ENCODE data around the gene TBCD.

Gene TBCD

DNA sequence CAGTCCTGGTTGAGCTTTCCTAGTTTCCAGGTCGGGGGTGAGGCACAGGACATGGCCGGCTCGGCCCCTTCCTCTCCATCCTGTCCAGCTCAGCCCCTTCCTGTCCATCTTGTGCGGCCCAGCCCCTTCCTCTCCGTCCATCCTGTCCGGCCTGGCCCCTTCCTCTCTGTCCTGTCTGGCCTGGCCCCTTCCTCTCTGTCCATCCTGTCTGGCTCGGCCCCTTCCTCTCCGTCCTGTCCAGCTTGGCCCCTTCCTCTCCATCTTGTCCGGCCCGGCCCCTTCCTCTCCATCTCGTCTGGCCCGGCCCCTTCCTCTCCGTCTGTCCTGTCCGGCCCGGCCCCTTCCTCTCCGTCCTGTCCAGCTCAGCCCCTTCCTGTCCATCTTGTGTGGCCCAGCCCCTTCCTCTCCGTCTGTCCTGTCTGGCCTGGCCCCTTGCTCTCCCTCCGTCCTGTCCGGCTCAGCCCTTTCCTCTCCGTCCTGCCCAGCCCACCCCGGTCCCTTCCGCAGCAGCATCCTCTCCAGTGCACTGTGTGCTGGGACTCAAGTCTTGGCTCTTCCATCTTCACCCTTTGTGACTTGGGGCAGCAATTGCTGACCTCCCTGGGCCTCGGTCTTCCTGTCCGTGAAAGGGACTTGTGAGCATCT, 93.4 kb downstream of the TBCD start:
- Histone ChIP-seq H4K8ac (ENCODE audit: low read depth, low read length) (peak overlapping the region; percentile 43), H2AFZ (ENCODE audit: low read length) (no peak overlapping the region), H3K79me1 (ENCODE audit: low read depth, low read length) (peaks cover 9% of the 10 kb centered on the region), H3K27ac (replicated peaks; ENCODE audit: low read length) (no peak overlapping the region), H2AK5ac (ENCODE audit: low read depth, low read length) (no peak overlapping the region), H2BK5ac (ENCODE audit: low read length) (peak overlapping the region; percentile 39), H3K4me1 (ENCODE audit: control insufficient read depth in 2 of 2, insufficient read depth in 1 of 2, low read depth in 1 of 2, low read length in 2 of 2) (peaks cover 3% of the 10 kb centered on the region in 2 donors), H3K23ac (ENCODE audit: low read depth, low read length, poor library complexity) (peak overlapping the region; percentile 85), H3K4ac (ENCODE audit: low read length) (no peak overlapping the region), H4K91ac (ENCODE audit: low read depth, low read length, poor library complexity) (no peak overlapping the region), H3K36me3 (replicated peaks in 1 of 2; ENCODE audit: control insufficient read depth in 2 of 2, insufficient read depth in 2 of 2, low read length in 2 of 2) (peaks cover 16 to 29% of the 10 kb centered on the region in 2 donors), H2BK15ac (ENCODE audit: low read length) (no peak overlapping the region), H2BK12ac (ENCODE audit: low read length) (no peak overlapping the region), H2BK120ac (ENCODE audit: low read depth, low read length) (peak overlapping the region; percentile 31), H3K4me2 (ENCODE audit: insufficient read depth, low read length, poor library complexity, severe bottlenecking) (no peak overlapping the region), H3K14ac (ENCODE audit: low read length) (no peak overlapping the region), H3K9me3 (replicated peaks in 1 of 2; ENCODE audit: control insufficient read depth in 2 of 2, insufficient read depth in 1 of 2, low read depth in 1 of 2, low read length in 2 of 2) (peaks cover 3 to 5% of the 10 kb centered on the region in 2 donors), H3K4me3 (ENCODE audit: low read length in 2 of 2) (no peak overlapping the region), H3K27me3 (ENCODE audit: control insufficient read depth in 3 of 3, insufficient read depth in 3 of 3, low read depth in 1 of 3, low read length in 3 of 3) (no peaks in the 10 kb centered on the region), H3K9ac (ENCODE audit: low read depth, low read length, poor library complexity) (no peak overlapping the region), H3K18ac (ENCODE audit: low read length) (peak overlapping the region; percentile 80)
- no CpG with 5 or more reads among the region's 24 CpGs for WGBS, 2 donors (ENCODE audit: extremely low coverage in 2 of 2, insufficient read length in 2 of 2, insufficient replicate concordance in 1 of 2)
- no peak for DNase-seq (ENCODE audit: low spot score)

DNA sequence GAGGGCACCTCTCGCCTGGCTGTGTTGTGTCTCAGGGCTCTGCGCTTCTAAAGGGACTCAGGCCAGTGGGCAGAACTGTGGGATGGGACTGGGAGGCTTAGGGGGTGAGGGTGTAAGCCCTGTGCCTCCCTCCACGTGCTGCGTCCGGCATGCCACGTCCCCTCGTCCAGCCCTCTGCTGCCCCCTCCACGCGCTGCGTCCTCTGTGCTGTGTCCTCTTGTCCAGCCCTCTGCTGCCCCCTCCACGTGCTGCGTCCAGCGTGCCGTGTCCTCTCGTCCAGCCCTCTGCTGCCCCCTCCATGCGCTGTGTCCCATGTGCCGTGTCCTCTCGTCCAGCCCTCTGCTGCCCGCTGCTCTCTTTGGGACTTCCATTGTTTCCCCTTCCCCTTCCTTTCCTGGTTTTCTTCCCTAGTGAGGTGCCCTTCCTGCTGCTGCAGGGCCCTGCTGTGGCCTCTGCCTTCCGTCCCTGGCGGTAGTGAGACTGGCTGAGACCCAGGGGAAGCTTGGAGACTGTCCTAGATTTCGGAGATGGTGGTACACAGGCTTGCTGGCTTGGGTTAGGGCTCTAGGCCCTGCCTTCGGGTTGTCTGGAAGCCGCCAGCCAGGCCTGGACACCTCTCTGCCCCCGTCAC, 94.3 kb downstream of the TBCD start:
- Histone ChIP-seq H3K4ac (ENCODE audit: low read length) (no peak overlapping the region), H2BK120ac (ENCODE audit: low read depth, low read length) (no peak overlapping the region), H3K4me2 (ENCODE audit: insufficient read depth, low read length, poor library complexity, severe bottlenecking) (no peak overlapping the region), H4K91ac (ENCODE audit: low read depth, low read length, poor library complexity) (no peak overlapping the region), H3K36me3 (replicated peaks in 1 of 2; ENCODE audit: control insufficient read depth in 2 of 2, insufficient read depth in 2 of 2, low read length in 2 of 2) (peaks cover 16 to 32% of the 10 kb centered on the region in 2 donors), H3K18ac (ENCODE audit: low read length) (peak overlapping the region; percentile 74), H3K4me3 (ENCODE audit: low read length in 2 of 2) (no peak overlapping the region), H2BK5ac (ENCODE audit: low read length) (peak overlapping the region; percentile 39), H2BK15ac (ENCODE audit: low read length) (no peak overlapping the region), H3K27ac (replicated peaks; ENCODE audit: low read length) (no peak overlapping the region), H3K9ac (ENCODE audit: low read depth, low read length, poor library complexity) (peak overlapping the region; percentile 21), H3K9me3 (replicated peaks in 1 of 2; ENCODE audit: control insufficient read depth in 2 of 2, insufficient read depth in 1 of 2, low read depth in 1 of 2, low read length in 2 of 2) (peaks cover 3 to 5% of the 10 kb centered on the region in 2 donors), H2BK12ac (ENCODE audit: low read length) (no peak overlapping the region), H3K79me1 (ENCODE audit: low read depth, low read length) (peaks cover 9% of the 10 kb centered on the region), H3K27me3 (ENCODE audit: control insufficient read depth in 3 of 3, insufficient read depth in 3 of 3, low read depth in 1 of 3, low read length in 3 of 3) (no peaks in the 10 kb centered on the region), H2AFZ (ENCODE audit: low read length) (no peak overlapping the region), H3K4me1 (ENCODE audit: control insufficient read depth in 2 of 2, insufficient read depth in 1 of 2, low read depth in 1 of 2, low read length in 2 of 2) (peaks cover 0 to 3% of the 10 kb centered on the region in 2 donors), H3K14ac (ENCODE audit: low read length) (peak overlapping the region; percentile 97), H4K8ac (ENCODE audit: low read depth, low read length) (peak overlapping the region; percentile 97), H2AK5ac (ENCODE audit: low read depth, low read length) (no peak overlapping the region), H3K23ac (ENCODE audit: low read depth, low read length, poor library complexity) (peak overlapping the region; percentile 80)
- no peak for DNase-seq (ENCODE audit: low spot score)
- no CpG with 5 or more reads among the region's 25 CpGs for WGBS, 2 donors (ENCODE audit: extremely low coverage in 2 of 2, insufficient read length in 2 of 2, insufficient replicate concordance in 1 of 2)

DNA sequence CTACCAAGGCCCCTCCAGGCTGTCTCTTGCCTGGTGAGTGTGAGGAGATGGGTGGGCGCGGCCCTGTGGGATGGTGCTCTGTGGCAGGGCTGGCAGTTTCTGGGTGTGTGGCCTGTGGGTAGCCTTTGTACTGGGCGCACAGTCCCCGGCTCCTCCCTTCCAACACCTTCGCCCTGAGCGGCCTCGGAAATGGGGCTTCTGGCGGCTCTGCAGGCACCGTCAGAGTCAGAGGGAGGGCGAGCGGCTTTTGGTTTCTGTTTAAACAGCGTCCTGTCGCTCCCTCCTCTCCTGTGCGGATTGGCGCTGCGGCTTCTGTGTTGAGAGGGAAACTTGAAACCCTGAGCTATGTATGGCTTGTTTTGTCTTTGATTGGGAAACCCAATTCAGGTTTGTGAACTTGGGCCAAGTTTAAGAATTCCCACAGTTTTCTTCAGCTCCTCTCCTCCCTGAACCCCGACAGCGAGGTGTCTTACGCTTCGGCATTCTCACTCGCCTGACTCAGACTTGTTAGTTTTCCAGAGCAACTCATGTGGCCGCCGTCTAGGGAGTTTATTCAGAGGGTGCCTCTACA, 96.2 kb downstream of the TBCD start:
- Histone ChIP-seq H3K4me2 (ENCODE audit: insufficient read depth, low read length, poor library complexity, severe bottlenecking) (no peak overlapping the region), H2AFZ (ENCODE audit: low read length) (no peak overlapping the region)

More for the DNA sequence above, 96.2 kb downstream of the TBCD start:
- Histone ChIP-seq H3K4ac (ENCODE audit: low read length) (no peak overlapping the region), H2BK5ac (ENCODE audit: low read length) (no peak overlapping the region), H2BK120ac (ENCODE audit: low read depth, low read length) (no peak overlapping the region), H3K23ac (ENCODE audit: low read depth, low read length, poor library complexity) (no peak overlapping the region), H3K9me3 (replicated peaks in 1 of 2; ENCODE audit: control insufficient read depth in 2 of 2, insufficient read depth in 1 of 2, low read depth in 1 of 2, low read length in 2 of 2) (peaks cover 3 to 5% of the 10 kb centered on the region in 2 donors), H2AK5ac (ENCODE audit: low read depth, low read length) (no peak overlapping the region), H3K14ac (ENCODE audit: low read length) (no peak overlapping the region), H3K4me3 (ENCODE audit: low read length in 2 of 2) (no peak overlapping the region), H3K27me3 (ENCODE audit: control insufficient read depth in 3 of 3, insufficient read depth in 3 of 3, low read depth in 1 of 3, low read length in 3 of 3) (no peaks in the 10 kb centered on the region), H3K4me1 (ENCODE audit: control insufficient read depth in 2 of 2, insufficient read depth in 1 of 2, low read depth in 1 of 2, low read length in 2 of 2) (peaks cover 0 to 3% of the 10 kb centered on the region in 2 donors), H3K27ac (replicated peaks; ENCODE audit: low read length) (no peak overlapping the region), H3K18ac (ENCODE audit: low read length) (peak overlapping the region; percentile 13), H3K79me1 (ENCODE audit: low read depth, low read length) (peaks cover 9% of the 10 kb centered on the region), H4K8ac (ENCODE audit: low read depth, low read length) (no peak overlapping the region), H3K36me3 (replicated peaks in 1 of 2; ENCODE audit: control insufficient read depth in 2 of 2, insufficient read depth in 2 of 2, low read length in 2 of 2) (peaks cover 13 to 35% of the 10 kb centered on the region in 2 donors), H2BK15ac (ENCODE audit: low read length) (no peak overlapping the region), H4K91ac (ENCODE audit: low read depth, low read length, poor library complexity) (no peak overlapping the region), H3K9ac (ENCODE audit: low read depth, low read length, poor library complexity) (no peak overlapping the region), H2BK12ac (ENCODE audit: low read length) (no peak overlapping the region)
- DNase-seq (ENCODE audit: low spot score), result no peak
- no CpG with 5 or more reads among the region's 23 CpGs for WGBS, 2 donors (ENCODE audit: extremely low coverage in 2 of 2, insufficient read length in 2 of 2, insufficient replicate concordance in 1 of 2)
